Effector memory CD4-positive, alpha-beta T cell (primary cell): ENCODE measurements around the gene TCF7L2.

Experiments used
- DNase-seq, 3 donors: peaks; one replicate each; pipeline ENCODE4 v3.0.0-alpha.2; 2020
- H3K27ac ChIP-seq: 2 replicates; pipeline ENCODE4 v1.7.0; 2013; ENCODE audit warnings: mild to moderate bottlenecking, low read length, moderate library complexity; ENCODE audit not compliant: insufficient read depth, poor library complexity, severe bottlenecking
- H3K27me3 ChIP-seq: replicated peaks from 2 replicates; pipeline ENCODE4 v1.7.0; 2013; ENCODE audit warnings: mild to moderate bottlenecking, low read length; ENCODE audit not compliant: insufficient read depth, control insufficient read depth, poor library complexity, severe bottlenecking
- H3K36me3 ChIP-seq: 2 replicates; pipeline ENCODE4 v1.7.0; 2013; ENCODE audit warnings: mild to moderate bottlenecking, low read length, moderate library complexity; ENCODE audit not compliant: control insufficient read depth, insufficient read depth
- H3K4me1 ChIP-seq: 2 replicates; pipeline ENCODE4 v1.7.0; 2013; ENCODE audit warnings: low read length, mild to moderate bottlenecking; ENCODE audit not compliant: control insufficient read depth, insufficient read depth, poor library complexity, severe bottlenecking
- H3K4me3 ChIP-seq: 2 replicates; pipeline ENCODE4 v1.7.0; 2013; ENCODE audit warnings: low read length, low read depth, mild to moderate bottlenecking; ENCODE audit not compliant: insufficient read depth, poor library complexity, severe bottlenecking
- H3K9me3 ChIP-seq: 2 replicates; pipeline ENCODE4 v1.7.0; 2013; ENCODE audit warnings: mild to moderate bottlenecking, low read length, moderate library complexity; ENCODE audit not compliant: control insufficient read depth

The TCF7L2 gene

DNA sequence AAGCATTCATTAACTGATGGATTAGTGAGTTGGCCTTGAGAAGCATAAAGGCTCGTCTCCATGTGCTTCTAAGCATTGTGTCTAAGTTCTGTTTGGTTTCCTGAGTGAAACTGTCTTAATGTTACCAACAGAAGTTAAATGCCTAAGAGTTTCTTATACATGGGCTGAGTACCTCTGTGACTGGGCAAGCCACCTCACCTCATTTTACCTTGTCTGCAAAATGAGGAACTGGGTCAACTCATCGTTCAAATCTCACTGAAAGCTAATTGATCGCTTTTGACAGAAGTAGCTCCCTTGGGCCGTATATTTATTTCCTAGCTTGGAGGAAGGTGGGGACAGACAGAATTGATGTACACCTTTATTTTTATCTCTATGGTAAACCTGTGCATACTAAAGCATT lies 88.9 kb downstream of the TCF7L2 start:
- Histone ChIP-seq H3K27me3 (no peaks in the 10 kb centered on the region), H3K36me3 (no peaks in the 10 kb centered on the region), H3K9me3 (no peaks in the 10 kb centered on the region), H3K4me3 (no peak overlapping the region), H3K27ac (no peak overlapping the region), H3K4me1 (no peaks in the 10 kb centered on the region)
- no peak for DNase-seq

DNA sequence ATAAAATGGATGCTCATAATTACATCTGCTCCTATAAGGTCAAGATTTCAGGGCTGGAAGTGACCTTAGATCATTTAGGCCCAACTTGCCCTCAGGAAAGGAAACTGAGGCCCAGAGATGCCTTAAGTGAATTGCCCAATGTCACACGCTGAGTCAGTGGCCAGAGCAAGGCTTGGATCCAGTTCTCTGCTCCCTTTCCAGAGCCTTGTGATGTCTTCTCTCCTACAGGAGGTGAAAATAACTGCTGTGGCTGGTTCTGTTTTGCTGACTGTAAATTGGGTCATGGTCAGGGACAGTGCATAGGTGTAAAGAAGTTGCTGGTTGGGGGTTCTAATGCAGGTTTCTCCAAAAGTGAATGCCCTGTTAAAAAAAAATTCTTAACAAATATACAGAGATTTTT lies 91.3 kb downstream of the TCF7L2 start:
- H3K4me3 ChIP-seq: no peak overlapping the region
- no peaks in the 10 kb centered on the region for H3K27me3 ChIP-seq
- DNase-seq: no peak
- H3K27ac ChIP-seq: no peak overlapping the region
- no peaks in the 10 kb centered on the region for H3K9me3 ChIP-seq
- no peaks in the 10 kb centered on the region for H3K4me1 ChIP-seq
- H3K36me3 ChIP-seq: no peaks in the 10 kb centered on the region

DNA sequence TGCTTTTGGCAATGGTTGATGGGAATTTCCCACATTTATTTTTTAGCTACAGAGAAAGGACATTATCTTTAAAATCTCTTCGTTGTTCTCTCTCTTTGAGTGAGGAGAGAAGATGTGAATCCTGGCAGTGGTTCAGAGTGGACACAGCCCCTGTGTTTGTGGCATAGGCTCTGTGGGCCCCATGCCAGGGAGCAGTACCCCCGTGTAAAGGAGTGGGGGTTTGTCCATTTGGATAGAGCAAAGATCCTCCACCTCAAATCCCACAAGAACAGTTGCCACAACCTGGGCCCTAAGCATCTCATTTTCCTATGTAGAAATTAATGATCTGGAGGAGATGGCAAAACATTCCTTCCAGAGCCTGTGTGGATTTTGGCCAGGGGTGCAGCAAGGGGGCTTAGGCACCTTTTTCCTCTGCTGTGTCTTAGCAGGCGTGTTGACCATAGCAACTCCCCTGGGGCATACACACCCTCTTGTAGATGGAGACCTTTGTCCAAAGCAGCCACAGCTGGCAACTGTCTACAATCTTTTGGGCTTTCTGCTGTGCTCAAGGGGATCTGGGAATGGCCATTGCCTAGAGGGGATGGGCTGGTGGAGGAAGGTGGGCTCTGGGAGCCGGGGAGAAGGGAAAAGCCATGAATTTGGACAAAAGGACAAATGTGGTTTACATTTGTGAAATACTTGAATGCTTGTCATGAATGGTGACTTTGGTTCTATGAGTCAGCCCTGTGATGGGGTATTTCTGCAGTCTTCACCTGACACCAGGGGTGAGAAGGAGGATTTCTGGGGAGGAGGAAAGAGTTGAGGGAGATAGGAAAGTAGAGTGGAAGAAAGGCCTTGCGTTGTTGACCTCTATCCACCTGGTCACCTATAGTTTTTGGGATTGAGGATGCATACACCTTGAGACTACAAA lies 92.0 kb downstream of the TCF7L2 start:
- Histone ChIP-seq H3K4me3 (no peak overlapping the region), H3K36me3 (no peaks in the 10 kb centered on the region), H3K27ac (no peak overlapping the region), H3K4me1 (no peaks in the 10 kb centered on the region), H3K9me3 (no peaks in the 10 kb centered on the region), H3K27me3 (no peaks in the 10 kb centered on the region)
- DNase-seq: no peak

DNA sequence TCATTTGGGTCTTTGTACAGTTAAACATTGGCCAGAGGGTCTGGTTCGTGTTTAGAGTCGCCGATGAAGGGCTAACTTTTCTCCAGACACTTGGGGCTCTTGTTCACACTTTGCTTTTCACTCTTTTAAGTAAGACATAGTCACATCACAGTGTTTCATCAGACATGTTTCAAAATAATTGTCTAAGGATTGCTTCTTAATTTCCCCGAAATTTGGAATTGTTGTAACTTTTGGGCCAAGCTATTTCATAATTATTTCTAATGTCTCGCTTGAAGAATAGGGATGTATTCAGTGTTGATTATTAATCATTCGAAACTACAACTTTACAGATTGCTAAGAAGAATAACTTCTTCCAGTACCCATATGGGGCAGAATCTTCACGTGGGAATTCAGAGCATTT lies 92.8 kb downstream of the TCF7L2 start:
- Histone ChIP-seq H3K4me3 (no peak overlapping the region), H3K4me1 (no peaks in the 10 kb centered on the region), H3K27me3 (no peaks in the 10 kb centered on the region), H3K36me3 (no peaks in the 10 kb centered on the region), H3K27ac (no peak overlapping the region), H3K9me3 (no peaks in the 10 kb centered on the region)
- no peak for DNase-seq

DNA sequence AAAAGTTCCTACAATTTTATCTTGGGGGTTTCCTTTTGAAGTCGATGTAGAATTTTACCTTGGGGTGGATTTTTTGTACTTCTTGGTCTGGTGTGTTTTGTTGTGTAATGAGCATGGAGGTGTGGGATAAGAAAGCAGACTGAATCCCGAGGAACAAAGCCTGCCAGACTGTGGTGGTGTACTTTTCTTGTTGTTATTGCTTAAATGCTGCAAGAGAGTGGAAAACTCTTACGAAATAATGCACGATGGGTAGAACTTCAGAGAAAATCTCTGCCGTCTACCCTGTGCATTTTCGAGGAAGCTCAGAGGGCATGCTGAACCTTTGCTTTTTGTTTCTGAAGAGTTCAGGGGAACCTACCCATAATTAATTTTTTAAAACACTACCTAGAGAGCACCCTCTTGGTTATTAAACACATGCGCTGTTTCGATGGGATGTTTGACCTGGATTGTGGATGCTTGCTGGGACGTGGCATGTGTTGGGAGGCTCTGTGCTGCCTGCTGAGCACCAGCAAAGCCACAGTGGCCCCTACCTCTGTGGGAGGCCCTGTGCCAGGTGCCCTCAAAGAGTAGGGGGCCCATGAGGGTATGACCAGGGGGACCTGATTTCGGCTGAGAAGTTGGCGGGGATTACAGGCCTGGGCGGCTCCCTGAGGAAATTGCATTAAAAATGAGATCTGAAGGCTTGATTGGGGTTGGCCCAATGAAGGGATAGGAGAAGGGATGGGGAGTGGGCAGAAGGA lies 94.1 kb downstream of the TCF7L2 start:
- H3K9me3 ChIP-seq: no peaks in the 10 kb centered on the region
- no peaks in the 10 kb centered on the region for H3K4me1 ChIP-seq
- H3K27me3 ChIP-seq: no peaks in the 10 kb centered on the region
- H3K27ac ChIP-seq: no peak overlapping the region
- H3K4me3 ChIP-seq: no peak overlapping the region
- no peak for DNase-seq
- no peaks in the 10 kb centered on the region for H3K36me3 ChIP-seq

DNA sequence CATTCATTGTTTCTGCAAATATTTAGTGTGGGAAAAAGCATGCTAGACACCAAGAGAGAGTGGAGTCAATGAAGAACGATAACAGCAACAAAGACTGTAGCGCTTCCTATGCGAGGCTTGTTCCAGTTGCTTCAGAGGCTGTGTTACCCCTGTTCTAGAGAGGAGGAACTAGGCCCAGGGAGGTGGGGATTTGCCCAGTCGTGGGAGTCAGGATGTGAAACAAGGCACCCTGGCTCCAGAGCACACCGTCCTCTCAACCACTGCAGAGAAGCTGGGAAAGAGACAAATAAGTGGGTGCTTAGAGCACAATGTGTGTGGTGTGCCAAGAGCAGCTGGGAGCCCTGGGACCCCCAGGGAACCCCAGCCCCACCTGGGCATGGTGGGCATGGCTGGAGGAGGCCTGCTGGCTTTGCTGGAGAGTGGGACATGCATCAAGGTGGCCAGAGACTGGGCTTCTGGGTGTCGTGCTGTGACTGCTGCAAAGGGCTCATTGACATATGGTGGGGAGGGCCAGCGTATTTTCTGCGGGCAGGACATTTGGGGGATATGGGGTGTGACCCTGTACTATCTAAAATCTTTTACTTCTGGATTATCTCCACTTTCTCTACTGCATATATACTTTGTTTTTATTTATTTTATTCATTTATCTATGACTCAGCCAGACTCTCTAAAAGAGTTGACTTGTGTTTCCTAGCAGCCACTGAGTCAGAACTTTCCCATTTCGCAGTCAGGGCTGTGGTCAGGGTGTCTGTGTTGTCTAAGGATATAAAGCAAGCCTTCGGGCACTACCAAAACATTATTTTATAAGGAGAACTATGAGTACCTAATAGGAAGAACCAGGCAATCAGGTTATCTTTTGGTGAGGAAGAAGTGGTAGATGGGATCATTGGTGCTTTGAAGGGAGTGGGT lies 95.4 kb downstream of the TCF7L2 start:
- no peaks in the 10 kb centered on the region for H3K4me1 ChIP-seq
- H3K27ac ChIP-seq: no peak overlapping the region
- H3K27me3 ChIP-seq: no peaks in the 10 kb centered on the region
- no peaks in the 10 kb centered on the region for H3K36me3 ChIP-seq
- no peak overlapping the region for H3K4me3 ChIP-seq
- DNase-seq: no peak
- no peaks in the 10 kb centered on the region for H3K9me3 ChIP-seq

DNA sequence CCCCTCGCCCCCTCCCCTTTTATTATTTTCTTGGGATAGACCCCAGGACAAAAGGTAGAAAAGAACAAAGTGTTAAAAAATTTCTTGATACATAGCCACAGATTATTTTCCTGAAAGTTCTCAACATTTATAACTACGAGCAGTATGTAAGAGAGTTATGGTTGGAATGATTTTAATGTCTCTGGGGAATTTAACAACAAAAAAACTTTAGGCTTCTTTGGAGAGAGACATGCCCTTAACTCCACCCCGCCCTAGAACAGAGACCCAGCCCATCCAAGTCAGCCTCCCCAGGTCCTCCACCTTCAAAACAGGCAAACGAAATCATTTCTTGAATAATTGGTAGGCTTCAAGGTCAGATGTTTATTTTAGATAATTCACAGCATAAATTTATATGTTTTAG lies 97.1 kb downstream of the TCF7L2 start:
- no peaks in the 10 kb centered on the region for H3K36me3 ChIP-seq
- H3K4me3 ChIP-seq: no peak overlapping the region
- DNase-seq: no peak
- no peaks in the 10 kb centered on the region for H3K27me3 ChIP-seq
- no peaks in the 10 kb centered on the region for H3K9me3 ChIP-seq
- no peaks in the 10 kb centered on the region for H3K4me1 ChIP-seq
- H3K27ac ChIP-seq: no peak overlapping the region

DNA sequence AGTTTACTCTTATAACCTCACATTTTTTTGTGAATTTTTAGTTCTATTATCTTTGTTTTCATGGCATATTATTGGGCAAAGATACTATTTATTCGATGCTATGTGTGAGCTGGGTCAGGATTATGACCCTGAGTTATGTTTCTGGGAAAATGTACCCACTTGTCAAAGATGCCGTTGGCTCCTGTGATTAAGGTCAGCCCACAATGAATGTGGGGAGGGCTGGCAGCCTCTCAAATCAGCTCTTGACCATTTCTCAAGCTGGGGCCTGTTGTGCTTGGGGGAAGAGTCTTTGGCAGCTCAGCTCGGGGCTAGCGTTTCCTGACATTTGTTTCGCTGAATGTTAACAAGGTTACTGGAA lies 97.5 kb downstream of the TCF7L2 start:
- no peaks in the 10 kb centered on the region for H3K9me3 ChIP-seq
- H3K27ac ChIP-seq: no peak overlapping the region
- no peak overlapping the region for H3K4me3 ChIP-seq
- no peaks in the 10 kb centered on the region for H3K4me1 ChIP-seq
- no peaks in the 10 kb centered on the region for H3K36me3 ChIP-seq
- H3K27me3 ChIP-seq: no peaks in the 10 kb centered on the region
- DNase-seq: no peak

DNA sequence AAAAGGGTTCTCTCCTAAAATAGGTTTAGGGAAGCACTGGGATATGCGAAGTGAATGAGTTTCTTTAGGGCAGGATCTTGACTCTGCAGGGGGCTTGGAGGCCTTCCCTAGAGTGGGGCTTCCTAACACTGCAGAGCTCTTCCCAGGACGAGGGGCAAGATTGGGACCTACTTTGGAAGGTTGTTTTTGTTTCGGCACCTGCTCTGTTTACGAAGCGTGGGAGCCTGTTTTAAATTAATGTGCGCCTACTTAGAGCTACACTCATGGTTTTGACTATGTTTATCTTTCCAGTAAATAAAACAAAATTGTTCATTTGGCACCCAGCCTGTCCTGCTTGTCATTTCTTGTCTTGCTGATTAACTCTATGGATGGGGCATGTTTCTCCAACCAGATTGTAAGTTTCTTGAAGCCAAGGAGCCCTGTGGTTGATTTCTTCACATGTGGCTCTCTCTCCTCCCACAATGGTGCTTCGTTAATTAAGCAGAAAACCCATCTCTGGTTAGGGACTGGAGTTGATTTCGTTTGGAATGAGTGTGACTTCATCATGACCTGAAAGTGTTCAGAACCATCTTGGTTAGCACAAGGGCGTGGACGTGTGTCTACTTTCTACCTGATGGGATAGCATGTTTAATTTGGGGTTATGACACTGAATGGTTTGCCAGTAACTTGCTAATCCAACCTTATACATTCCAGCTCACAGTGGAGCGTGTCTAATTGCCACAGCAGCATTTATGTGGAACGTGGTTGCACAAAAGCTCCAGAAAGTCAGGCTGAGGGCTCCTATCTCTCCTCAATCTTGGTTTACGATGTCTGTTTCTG lies 98.1 kb downstream of the TCF7L2 start:
- no peak overlapping the region for H3K4me3 ChIP-seq

More for the DNA sequence above, 98.1 kb downstream of the TCF7L2 start:
- no peaks in the 10 kb centered on the region for H3K36me3 ChIP-seq
- no peak overlapping the region for H3K27ac ChIP-seq
- H3K27me3 ChIP-seq: no peaks in the 10 kb centered on the region
- H3K4me1 ChIP-seq: no peaks in the 10 kb centered on the region
- H3K9me3 ChIP-seq: no peaks in the 10 kb centered on the region
- no peak for DNase-seq
